GM12878 (cell line): Measurements from ENCODE around the gene TRIM56. TPM values are rescaled to one million over a fixed set of nuclear protein-coding genes. Genes with fewer than 3 reads are reported as not detected.

Source experiments
- ATAC-seq: fragments of 200-7000 bp; cut with Tn5 transposase; 3 replicates; pipeline ENCODE4 v1.9.1; 2020; ENCODE audit warnings: mild to moderate bottlenecking, moderate library complexity
- BruUV-seq: library from RNA; stranded (reverse); fragments of 400-500 nt; replicated peaks from 2 replicates; lab custom pipeline; 2021; lab: Mats Ljungman, UMichigan
- CTCF ChIA-PET: fragments of 300-600 bp; sonication (Branson Sonifier 250); formaldehyde crosslinking; extraction: SDS; loops from one replicate; lab custom pipeline; 2021; ENCODE audit warnings: inconsistent platforms; lab: Yijun Ruan, JAX
- POLR2A ChIA-PET: fragments of 350-600 bp; formaldehyde crosslinking; extraction: SDS; loops from one replicate; lab custom pipeline; 2021; ENCODE audit warnings: inconsistent platforms; lab: Charles Lee
- RAD21 ChIA-PET: fragments of 300-600 bp; sonication (Branson Sonifier 250); formaldehyde crosslinking; loops from one replicate; lab custom pipeline; 2023; ENCODE audit warnings: antibody characterized with exemption; ENCODE audit not compliant: unreplicated experiment; lab: Charles Lee
- SMC1A ChIA-PET: fragments of 300-600 bp; sonication (Branson Sonifier 250); formaldehyde crosslinking; loops from one replicate; lab custom pipeline; 2023; ENCODE audit not compliant: unreplicated experiment, uncharacterized antibody; lab: Charles Lee
- DNase-seq: peaks from one replicate; pipeline ENCODE4 v3.0.0-alpha.2; 2011; ENCODE audit warnings: low read depth, low spot score
- FAIRE-seq: peaks from 3 replicates; lab custom pipeline; 2011; peaks lifted over from hg19 to GRCh38; lab: Jason Lieb, UNC
- H2AFZ ChIP-seq: 2 replicates; pipeline ENCODE4 v1.6.0; 2011; ENCODE audit warnings: low read depth, low read length, control low read depth; ENCODE audit not compliant: control insufficient read depth
- H3K27ac ChIP-seq: 2 replicates; pipeline ENCODE4 v1.5.1; 2011; ENCODE audit warnings: control low read depth; ENCODE audit not compliant: control insufficient read depth, insufficient read depth
- H3K27me3 ChIP-seq, 2 experiments: replicated peaks in 1 of 2; 2 replicates each; pipeline versions ENCODE4 v1.6.0 to v1.6.1; 2011; ENCODE audit warnings: low read length in 1 of 2; ENCODE audit not compliant: control insufficient read depth in 2 of 2, insufficient read depth in 2 of 2
- H3K36me3 ChIP-seq, 2 experiments: 2 replicates each; pipeline ENCODE4 v1.5.1; 2011; ENCODE audit warnings: low read length in 1 of 2; ENCODE audit not compliant: control insufficient read depth in 2 of 2, insufficient read depth in 2 of 2
- H3K4me1 ChIP-seq: 2 replicates; pipeline ENCODE4 v1.6.1; 2011; ENCODE audit warnings: mild to moderate bottlenecking, low read length, moderate library complexity, mixed read lengths; ENCODE audit not compliant: control insufficient read depth, insufficient read depth
- H3K4me2 ChIP-seq: 2 replicates; pipeline ENCODE4 v1.6.0; 2011; ENCODE audit warnings: control low read depth; ENCODE audit not compliant: control insufficient read depth, insufficient read depth
- H3K4me3 ChIP-seq: fragments of 200-600 bp; sonication (generic); 2 replicates; pipeline ENCODE4 v1.5.1; 2016
- H3K79me2 ChIP-seq: 2 replicates; pipeline ENCODE4 v1.6.0; 2011; ENCODE audit warnings: low read length; ENCODE audit not compliant: control insufficient read depth, insufficient read depth
- H3K9ac ChIP-seq: 2 replicates; pipeline ENCODE4 v1.8.0; 2011; ENCODE audit warnings: low read length, control low read depth, mixed read lengths; ENCODE audit not compliant: control insufficient read depth, insufficient read depth
- H3K9me3 ChIP-seq: replicated peaks from 3 replicates; pipeline ENCODE4 v1.5.1; 2011; ENCODE audit warnings: mild to moderate bottlenecking, low read length; ENCODE audit not compliant: control insufficient read depth, insufficient read depth
- H4K20me1 ChIP-seq: 2 replicates; pipeline ENCODE4 v1.6.0; 2011; ENCODE audit not compliant: control insufficient read depth, insufficient read depth
- E2F4 ChIP-seq: IDR thresholded peaks from 2 replicates; pipeline ENCODE4 v1.6.1; 2012; ENCODE audit warnings: low read depth, low read length, improper control_type of control experiment
- MEF2B ChIP-seq: fragments of 450-650 bp; IDR thresholded peaks from 2 replicates; pipeline ENCODE4 v1.6.1; 2018; ENCODE audit warnings: mild to moderate bottlenecking, moderate library complexity; ENCODE audit not compliant: partially characterized antibody, poor library complexity, severe bottlenecking
- NBN ChIP-seq: fragments of 450-650 bp; IDR thresholded peaks from 2 replicates; pipeline ENCODE4 v1.6.1; 2016
- NFIC ChIP-seq: IDR thresholded peaks from 2 replicates; pipeline ENCODE4 v1.6.1; 2012; ENCODE audit warnings: low read depth, mild to moderate bottlenecking, inconsistent platforms, low read length, moderate library complexity
- SP1 ChIP-seq: IDR thresholded peaks from one replicate; pipeline ENCODE4 v1.6.1; 2011; ENCODE audit warnings: low read depth, low read length
- SREBF1 ChIP-seq: IDR thresholded peaks from 2 replicates; pipeline ENCODE4 v1.6.1; 2012; ENCODE audit warnings: mild to moderate bottlenecking, low read length
- TARDBP ChIP-seq: IDR thresholded peaks from 2 replicates; pipeline ENCODE4 v1.6.1; 2016; ENCODE audit warnings: borderline replicate concordance
- TBL1XR1 ChIP-seq: IDR thresholded peaks from 2 replicates; pipeline ENCODE4 v1.6.1; 2012; ENCODE audit warnings: low read depth, low read length, improper control_type of control experiment
- ZBTB11 ChIP-seq: fragments of 450-650 bp; formaldehyde crosslinking; IDR thresholded peaks from 2 replicates; pipeline ENCODE4 v1.5.0; 2022; ENCODE audit warnings: mild to moderate bottlenecking, missing genetic modification characterization
- ZBTB4 ChIP-seq: fragments of 450-650 bp; formaldehyde crosslinking; IDR thresholded peaks from 2 replicates; pipeline ENCODE4 v1.4.0; 2022; ENCODE audit warnings: mild to moderate bottlenecking, moderate library complexity
- ZNF274 ChIP-seq: IDR thresholded peaks from one replicate; pipeline ENCODE4 v1.8.0; 2011; ENCODE audit not compliant: insufficient read length, insufficient read depth
- WGBS: methylation state at CpG from one replicate; pipeline ENCODE4 v1.1.6; 2016; ENCODE audit warnings: low lambda C conversion rate; ENCODE audit not compliant: insufficient replicate concordance, insufficient coverage; ENCODE audit errors: missing lambda C conversion rate; 5-methylcytosine and 5-hydroxymethylcytosine counted together
- in situ Hi-C: fragments of 300-500 bp; cut with MboI; formaldehyde crosslinking; loops from 9 replicates; pipeline ENCODE4 v1.14.3; 2018; ENCODE audit warnings: mixed read lengths
- intact Hi-C: fragments of 100-400 bp; cut with micrococcal nuclease; formaldehyde crosslinking; loops from one replicate; pipeline ENCODE4 v1.14.2; 2022; ENCODE audit not compliant: unreplicated experiment
- polyA plus RNA-seq, 11 experiments: library from polyadenylated mRNA; depleted of rRNA in 4 of 11; unstranded in 6 of 11; stranded (reverse) in 5 of 11; fragments of >200 nt; fragmentation: Nextera tagmentation in 4 of 11; fragmentation: Illumina TruSeq in 1 of 11; extraction: Ambion mirVana in 4 of 11; extraction: Trizol in 1 of 11; gene quantifications; 1 replicate in 1 of 11; 2 replicates in 10 of 11; pipeline versions ENCODE4 v1.2.1 to v1.2.3, GENCODE V29; 2011 to 2016; ENCODE audit warnings: inconsistent platforms in 2 of 11, missing spikeins in 2 of 11, low read depth in 1 of 11
- total RNA-seq, 4 experiments: library from RNA; depleted of rRNA in 3 of 4; stranded (reverse); fragments of >200 nt in 3 of 4; fragmentation: Illumina TruSeq in 1 of 4; extraction: Trizol in 1 of 4; gene quantifications; 2 replicates each; pipeline versions ENCODE4 v1.2.1 to v1.2.3, GENCODE V29; 2013 to 2021

Gene TRIM56
- total and polyA plus RNA-seq, 10 of the 15 experiments (the other 5 are each of a cell fraction or from before 2014, with no cell fraction given) = 3.2 to 37.5 (median 11.8) TPM

GRCh38 chr7:101119876-101120275 lies 34.6 kb downstream of the TRIM56 start:
- no TSS peak for BruUV-seq
- Histone ChIP-seq H3K9me3 (no peaks in the 10 kb centered on the region), H3K4me3 (no peak overlapping the region), H3K79me2 (no peaks in the 10 kb centered on the region), H3K4me2 (no peak overlapping the region), H3K27ac (no peak overlapping the region), H2AFZ (no peak overlapping the region), H3K4me1 (peaks cover 9% of the 10 kb centered on the region), H4K20me1 (no peaks in the 10 kb centered on the region), H3K36me3 (no peaks in the 10 kb centered on the region), H3K9ac (no peak overlapping the region), H3K27me3 (no peaks in the 10 kb centered on the region)
- POLR2A ChIA-PET = interaction anchor here (0.7 kb wide), 1 partner anchor 208 kb away, joined by 3 read pairs; no protein-coding TSS in a partner anchor
- no peak for ATAC-seq
- intact Hi-C loops = loop anchor here (5.0 kb wide), 1 partner anchor 33 kb away; the partner anchor contains the start of gene TRIM56
- no peak for DNase-seq
- SMC1A ChIA-PET = interaction anchor here (1.1 to 1.2 kb wide), 2 partner anchors 11 to 42 kb away, joined by 3 to 4 read pairs; no protein-coding TSS in a partner anchor
- TF ChIP-seq TBL1XR1 (no peak), SP1 (no peak), ZBTB11 (no peak), SREBF1 (no peak), ZNF274 (no peak), MEF2B (no peak), E2F4 (no peak), NFIC (no peak), NBN (no peak), TARDBP (no peak), ZBTB4 (no peak)
- in situ Hi-C loops = no loop called here
- FAIRE-seq = no peak
- RAD21 ChIA-PET = interaction anchor here (0.6 kb wide), 1 partner anchor 22 kb away, joined by 3 read pairs; no protein-coding TSS in a partner anchor
- CTCF ChIA-PET = interaction anchor here (0.6 to 2.2 kb wide), 3 partner anchors 18 to 200 kb away, joined by 3 to 5 read pairs (median 3); no protein-coding TSS in a partner anchor
- 65% methylated on average over 10 of the region's 10 CpGs for WGBS
